Thyroid gland (tissue), 4 donors: ENCODE results near the gene SYNM. TPM values are rescaled to one million over a fixed set of nuclear protein-coding genes. Genes with fewer than 3 reads are reported as not detected.

Source experiments
- DNase-seq, 2 donors: peaks; one replicate each; pipeline ENCODE4 v3.0.0-alpha.2; 2019
- H3K27ac ChIP-seq, 3 donors: fragments of 200-600 bp; sonication (generic); 1 replicate in 2 of 3; 2 replicates in 1 of 3; pipeline ENCODE4 v1.5.1; 2016 to 2019; ENCODE audit warnings: mild to moderate bottlenecking in 1 of 3, moderate library complexity in 1 of 3
- H3K27me3 ChIP-seq: fragments of 200-600 bp; sonication (generic); one replicate; pipeline ENCODE4 v1.5.1; 2019
- H3K36me3 ChIP-seq, 2 donors: fragments of 200-600 bp; sonication (generic); one replicate each; pipeline ENCODE4 v1.5.1; 2016 to 2019
- H3K4me1 ChIP-seq, 2 donors: fragments of 200-600 bp; sonication (generic); one replicate each; pipeline ENCODE4 v1.5.1; 2017 to 2019
- H3K4me3 ChIP-seq, 3 donors: fragments of 200-600 bp; sonication (generic); replicated peaks in 1 of 3; 1 replicate in 2 of 3; 2 replicates in 1 of 3; pipeline ENCODE4 v1.5.1; 2016; ENCODE audit warnings: mild to moderate bottlenecking in 1 of 3
- H3K9me3 ChIP-seq: fragments of 200-600 bp; sonication (generic); one replicate; pipeline ENCODE4 v1.5.1; 2017
- CTCF ChIP-seq, 6 experiments: fragments of 200-600 bp in 3 of 6; fragments of 450-650 bp in 3 of 6; sonication (generic) in 3 of 6; IDR thresholded peaks; one replicate each; pipeline ENCODE4 v1.5.1; 2016 to 2019; ENCODE audit warnings: antibody characterized with exemption in 6 of 6, mild to moderate bottlenecking in 2 of 6, inconsistent platforms in 1 of 6, moderate library complexity in 1 of 6
- POLR2A ChIP-seq, 2 donors: fragments of 450-650 bp; IDR thresholded peaks; one replicate each; pipeline ENCODE4 v1.6.1; 2017; ENCODE audit warnings: antibody characterized with exemption in 2 of 2, mild to moderate bottlenecking in 2 of 2, moderate library complexity in 1 of 2
- WGBS, 2 donors: methylation state at CpG; one replicate each; pipeline ENCODE4 v1.1.5; 2017; 5-methylcytosine and 5-hydroxymethylcytosine counted together
- intact Hi-C: fragments of 100-400 bp; cut with DNase I; formaldehyde crosslinking; loops from one replicate; pipeline ENCODE4 v1.15.1; 2023
- total RNA-seq, 4 donors: library from RNA; depleted of rRNA; stranded (reverse); fragments of >200 nt; gene quantifications; one replicate each; pipeline ENCODE4 v1.2.3, GENCODE V29; 2016

SYNM gene
- total RNA-seq, 4 donors from 2014 or later, result 14.8 to 24.8 (median 21.5) TPM

GRCh38 chr15:99105514-99106341, 848 bp downstream of the SYNM start:
- Histone ChIP-seq H3K9me3 (no peaks in the 10 kb centered on the region), H3K36me3 (no peaks in the 10 kb centered on the region), H3K27me3 (no peaks in the 10 kb centered on the region), H3K4me1 (peaks cover 6 to 14% of the 10 kb centered on the region in 2 donors), H3K4me3 (peak overlapping the region; percentile 17 to 61 (median 32)), H3K27ac (peak overlapping the region in 2 of 3 donors; percentile 59 to 67)
- WGBS, 2 donors, result 6% methylated on average over 8 to 19 of the region's 116 CpGs
- intact Hi-C loops, result loop anchor here (2.0 kb wide), 1 partner anchor 107 kb away; no protein-coding TSS in a partner anchor
- peak; percentile 50 to 59 for DNase-seq
- TF ChIP-seq CTCF (IDR thresholded peaks at IDR 0.05) (no peak), POLR2A (IDR thresholded peaks at IDR 0.05) (no peak)

- peak overlapping the region in 1 of 3 donors; percentile 61 for H3K4me3 ChIP-seq
- H3K4me1 ChIP-seq, result peaks cover 6 to 14% of the 10 kb centered on the region in 2 donors
- TF ChIP-seq CTCF (IDR thresholded peaks at IDR 0.05), result no peak
- no peak for TF ChIP-seq POLR2A (IDR thresholded peaks at IDR 0.05)
- no peaks in the 10 kb centered on the region for H3K9me3 ChIP-seq
- peak overlapping the region in 1 of 3 donors; percentile 59 for H3K27ac ChIP-seq
- H3K27me3 ChIP-seq, result no peaks in the 10 kb centered on the region
- DNase-seq, result no peak
- no peaks in the 10 kb centered on the region for H3K36me3 ChIP-seq
- intact Hi-C loops, result no loop called here
- 69 to 72% methylated on average over 15 of the region's 15 CpGs for WGBS, 2 donors
These were observed 1.7 kb downstream of the SYNM start for GRCh38 chr15:99106417-99107220.

DNA sequence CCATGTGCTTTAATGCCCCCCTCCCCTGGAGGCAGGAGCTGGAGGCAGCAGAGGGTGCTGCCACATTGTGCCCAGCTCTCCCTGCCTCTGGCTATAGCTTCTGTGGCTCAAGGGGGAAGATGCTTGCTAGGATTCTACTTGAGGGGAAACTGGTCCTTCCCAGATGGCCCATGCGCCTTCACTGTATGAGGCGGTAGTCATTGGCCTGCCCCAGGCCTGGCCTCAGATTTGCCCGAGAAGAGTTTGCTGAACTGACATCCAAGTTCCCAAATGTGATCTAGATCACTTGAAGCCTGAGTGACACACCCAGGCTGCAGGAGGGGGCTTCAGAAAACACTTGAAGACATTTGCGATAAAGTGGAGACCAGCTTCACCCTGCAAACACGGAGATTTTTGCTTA, 4.1 kb downstream of the SYNM start:
- Histone ChIP-seq H3K36me3 (no peaks in the 10 kb centered on the region), H3K27me3 (no peaks in the 10 kb centered on the region), H3K4me1 (peaks cover 6 to 14% of the 10 kb centered on the region in 2 donors), H3K9me3 (no peaks in the 10 kb centered on the region), H3K27ac (no peak overlapping the region), H3K4me3 (no peak overlapping the region)
- 94% methylated on average over 5 of the region's 5 CpGs for WGBS, 2 donors
- no peak for TF ChIP-seq POLR2A (IDR thresholded peaks at IDR 0.05)
- no peak for TF ChIP-seq CTCF (IDR thresholded peaks at IDR 0.05)
- DNase-seq, result no peak
- intact Hi-C loops, result no loop called here

DNA sequence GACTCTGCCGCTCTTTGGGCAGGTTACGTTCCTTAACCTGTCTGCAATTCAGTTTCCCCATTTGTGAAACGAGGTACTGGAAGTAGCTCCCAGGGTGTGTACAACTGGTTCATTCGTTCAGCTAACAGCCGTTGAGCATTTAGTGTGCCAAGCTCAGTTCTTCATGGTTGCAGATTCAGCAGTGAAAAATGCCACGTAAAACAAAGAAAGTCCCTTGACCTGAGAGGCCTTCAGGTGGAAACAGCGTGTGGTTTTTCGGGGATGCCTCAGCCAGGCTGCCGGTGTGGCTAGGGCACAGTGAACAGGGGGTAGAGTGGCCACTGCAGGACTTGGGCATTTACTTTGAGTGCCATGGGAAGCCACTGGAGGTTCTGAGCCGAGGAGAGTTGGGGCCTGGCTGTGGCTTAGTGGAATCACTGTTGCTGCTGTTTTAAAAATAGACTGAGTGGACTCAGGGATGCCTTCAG, 4.7 kb downstream of the SYNM start:
- 83 to 84% methylated on average over 10 of the region's 10 CpGs for WGBS, 2 donors
- H3K4me1 ChIP-seq, result peaks cover 6 to 14% of the 10 kb centered on the region in 2 donors

More for the DNA sequence above, 4.7 kb downstream of the SYNM start:
- no peak for DNase-seq
- Histone ChIP-seq H3K9me3 (no peaks in the 10 kb centered on the region), H3K4me3 (no peak overlapping the region), H3K27ac (no peak overlapping the region), H3K27me3 (no peaks in the 10 kb centered on the region), H3K36me3 (no peaks in the 10 kb centered on the region)
- TF ChIP-seq POLR2A (IDR thresholded peaks at IDR 0.05), result no peak
- TF ChIP-seq CTCF (IDR thresholded peaks at IDR 0.05), result no peak
- intact Hi-C loops, result no loop called here
